Activated CD4-positive, alpha-beta T cell treated with anti-CD3 and anti-CD28 coated beads, Interleukin-2, Interleukin-6, amounts not matched to agents 100 ng/mL and 50 ng/mL, durations not matched to agents 16 hours and 8 hours (primary cell): ENCODE results near the gene PPP2R2C.

ENCODE experiments used
- DNase-seq: peaks from one replicate; pipeline ENCODE4 v3.0.0-alpha.2; 2020

The PPP2R2C gene

GRCh38 chr4:6467600-6467999 lies 4.8 kb downstream of the PPP2R2C start:
- no peak for DNase-seq

GRCh38 chr4:6466756-6467381 lies 5.5 kb downstream of the PPP2R2C start:
- DNase-seq: no peak

GRCh38 chr4:6465955-6466354 lies 6.5 kb downstream of the PPP2R2C start:
- no peak for DNase-seq

GRCh38 chr4:6464842-6465588 lies 7.4 kb downstream of the PPP2R2C start:
- no peak for DNase-seq

GRCh38 chr4:6463311-6464289 lies 8.8 kb downstream of the PPP2R2C start:
- DNase-seq: no peak

- no peak for DNase-seq
Measured at GRCh38 chr4:6461301-6462165, 10.9 kb downstream of the PPP2R2C start.

GRCh38 chr4:6460876-6461275 lies 11.5 kb downstream of the PPP2R2C start:
- no peak for DNase-seq

- DNase-seq: no peak
Measured at GRCh38 chr4:6458528-6458927, 13.9 kb downstream of the PPP2R2C start.

- DNase-seq: no peak
Measured at GRCh38 chr4:6456450-6456849, 16.0 kb downstream of the PPP2R2C start.

GRCh38 chr4:6454112-6454910 lies 18.1 kb downstream of the PPP2R2C start:
- DNase-seq: no peak

GRCh38 chr4:6453688-6453990 lies 18.8 kb downstream of the PPP2R2C start:
- no peak for DNase-seq

- DNase-seq: no peak
Measured at GRCh38 chr4:6452897-6453687, 19.3 kb downstream of the PPP2R2C start.

GRCh38 chr4:6452116-6452896 lies 20.1 kb downstream of the PPP2R2C start:
- DNase-seq: no peak

GRCh38 chr4:6451309-6451708 lies 21.1 kb downstream of the PPP2R2C start:
- DNase-seq: no peak

- no peak for DNase-seq
Measured at GRCh38 chr4:6450709-6451108, 21.7 kb downstream of the PPP2R2C start.

- DNase-seq: no peak
Measured at GRCh38 chr4:6449746-6450369, 22.6 kb downstream of the PPP2R2C start.

- no peak for DNase-seq
Measured at GRCh38 chr4:6449335-6449734, 23.1 kb downstream of the PPP2R2C start.

GRCh38 chr4:6448476-6449170 lies 23.8 kb downstream of the PPP2R2C start:
- DNase-seq: no peak

GRCh38 chr4:6447672-6448171 lies 24.7 kb downstream of the PPP2R2C start:
- no peak for DNase-seq
